ENCODE measurements around the gene RNU2-1. TPM values are rescaled to one million over a fixed set of nuclear protein-coding genes. Genes with fewer than 3 reads are reported as not detected.
"Not testable (repeated sequence)": the region's sequence is repeated elsewhere in the genome, so short reads cannot be mapped to it uniquely, and the experiment has no call there.

RNU2-1 gene
- total RNA-seq: 1,000 to 10,000 TPM; 2,386 to 3,070 TPM

DNA sequence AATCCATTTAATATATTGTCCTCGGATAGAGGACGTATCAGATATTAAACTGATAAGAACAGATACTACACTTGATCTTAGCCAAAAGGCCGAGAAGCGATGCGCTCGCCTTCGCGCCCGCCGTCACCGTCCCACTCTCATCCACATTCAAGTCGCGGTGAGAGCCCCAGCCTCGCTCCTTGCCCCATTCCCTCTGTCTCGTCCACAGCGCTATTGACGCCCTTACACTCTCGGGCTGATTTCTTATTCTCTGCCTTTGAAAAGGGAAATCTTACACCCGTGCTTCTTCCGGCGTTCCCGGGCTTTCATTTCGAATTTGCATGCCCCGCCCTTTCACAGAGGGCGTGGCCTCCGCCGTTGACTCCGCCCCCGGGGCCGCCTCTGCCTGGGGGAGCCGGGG lies at the start of gene RNU2-1:
Gene RNU2-1 (minus strand): TSS at position 101 of the 400 bp plus-strand sequence.
- POLR2A ChIA-PET: not testable (repeated sequence)

DNA sequence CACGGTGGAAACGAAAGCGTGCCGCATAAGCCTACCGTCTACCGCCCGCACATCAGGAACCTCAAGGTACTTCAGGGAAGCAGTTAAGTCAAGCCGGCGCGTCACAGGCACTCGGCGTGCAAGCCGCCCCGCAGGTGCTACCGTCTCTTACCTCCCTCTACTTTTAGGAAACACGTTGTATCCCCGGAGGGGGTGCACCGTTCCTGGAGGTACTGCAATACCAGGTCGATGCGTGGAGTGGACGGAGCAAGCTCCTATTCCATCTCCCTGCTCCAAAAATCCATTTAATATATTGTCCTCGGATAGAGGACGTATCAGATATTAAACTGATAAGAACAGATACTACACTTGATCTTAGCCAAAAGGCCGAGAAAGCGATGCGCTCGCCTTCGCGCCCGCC lies 39.1 kb upstream of the RNU2-1 start:
- POLR2A ChIA-PET, CTCF ChIA-PET: not testable (repeated sequence)

More for the DNA sequence above, at the start of gene RNU2-1:
- CTCF ChIA-PET: not testable (repeated sequence)

DNA sequence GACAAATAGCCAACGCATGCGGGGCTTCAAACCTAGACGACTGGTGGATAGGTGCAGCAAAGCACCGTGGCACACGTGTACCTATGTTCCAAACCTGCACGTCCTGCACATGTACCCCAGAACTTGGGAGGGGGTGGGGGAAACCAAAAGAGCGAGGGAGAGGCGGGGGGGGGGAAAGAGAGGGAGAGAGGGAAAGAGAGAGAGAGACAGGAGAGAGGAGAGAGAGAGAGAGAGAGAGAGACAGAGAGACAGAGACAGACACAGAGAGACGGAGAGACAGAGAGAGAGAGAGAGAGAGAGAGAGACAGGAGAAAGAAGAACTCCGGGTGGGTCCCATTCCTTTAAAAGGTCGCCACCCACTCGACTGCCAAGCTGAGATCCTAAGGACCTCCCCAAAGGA lies 38.7 kb upstream of the RNU2-1 start:
- POLR2A ChIA-PET, CTCF ChIA-PET: not testable (repeated sequence)

DNA sequence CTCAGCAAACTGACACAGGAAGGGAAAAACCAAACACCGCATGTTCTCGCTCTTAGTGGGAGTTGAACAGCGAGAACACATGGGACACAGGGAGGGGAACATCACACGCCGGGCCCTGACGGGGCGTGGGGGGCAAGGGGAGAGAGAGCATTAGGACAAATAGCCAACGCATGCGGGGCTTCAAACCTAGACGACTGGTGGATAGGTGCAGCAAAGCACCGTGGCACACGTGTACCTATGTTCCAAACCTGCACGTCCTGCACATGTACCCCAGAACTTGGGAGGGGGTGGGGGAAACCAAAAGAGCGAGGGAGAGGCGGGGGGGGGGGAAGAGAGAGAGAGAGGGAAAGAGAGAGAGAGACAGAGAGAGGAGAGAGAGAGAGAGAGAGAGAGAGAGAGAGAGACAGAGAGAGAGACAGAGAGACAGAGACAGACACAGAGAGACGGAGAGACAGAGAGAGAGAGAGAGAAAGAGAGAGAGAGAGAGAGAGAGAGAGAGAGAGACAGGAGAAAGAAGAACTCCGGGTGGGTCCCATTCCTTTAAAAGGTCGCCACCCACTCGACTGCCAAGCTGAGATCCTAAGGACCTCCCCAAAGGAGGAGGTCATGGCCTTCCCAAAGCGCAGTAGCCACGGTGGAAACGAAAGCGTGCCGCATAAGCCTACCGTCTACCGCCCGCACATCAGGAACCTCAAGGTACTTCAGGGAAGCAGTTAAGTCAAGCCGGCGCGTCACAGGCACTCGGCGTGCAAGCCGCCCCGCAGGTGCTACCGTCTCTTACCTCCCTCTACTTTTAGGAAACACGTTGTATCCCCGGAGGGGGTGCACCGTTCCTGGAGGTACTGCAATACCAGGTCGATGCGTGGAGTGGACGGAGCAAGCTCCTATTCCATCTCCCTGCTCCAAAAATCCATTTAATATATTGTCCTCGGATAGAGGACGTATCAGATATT lies 37.1 kb upstream of the RNU2-1 start:
- CTCF ChIA-PET, POLR2A ChIA-PET: not testable (repeated sequence)

DNA sequence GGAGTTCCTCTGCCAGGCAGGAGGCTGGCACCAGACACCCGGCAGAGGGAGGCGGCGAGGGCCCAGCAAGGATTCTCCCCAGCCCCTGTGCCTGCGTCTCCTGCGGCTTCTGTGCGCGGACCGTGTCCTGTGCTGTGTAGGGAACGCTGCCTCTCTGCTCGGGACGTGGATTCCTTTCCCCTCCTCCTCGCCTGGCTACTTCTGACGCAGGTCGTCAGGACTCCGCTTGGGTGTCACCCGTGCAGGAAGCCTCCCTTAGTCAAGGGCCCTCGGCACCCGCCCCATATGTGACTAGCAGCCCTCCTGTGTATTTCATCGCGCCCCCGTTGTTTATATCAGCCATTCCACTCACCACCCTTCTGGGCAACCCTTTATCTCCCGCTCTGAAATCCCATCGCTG lies 12.7 kb upstream of the RNU2-1 start:
- POLR2A ChIA-PET, CTCF ChIA-PET: not testable (repeated sequence)

DNA sequence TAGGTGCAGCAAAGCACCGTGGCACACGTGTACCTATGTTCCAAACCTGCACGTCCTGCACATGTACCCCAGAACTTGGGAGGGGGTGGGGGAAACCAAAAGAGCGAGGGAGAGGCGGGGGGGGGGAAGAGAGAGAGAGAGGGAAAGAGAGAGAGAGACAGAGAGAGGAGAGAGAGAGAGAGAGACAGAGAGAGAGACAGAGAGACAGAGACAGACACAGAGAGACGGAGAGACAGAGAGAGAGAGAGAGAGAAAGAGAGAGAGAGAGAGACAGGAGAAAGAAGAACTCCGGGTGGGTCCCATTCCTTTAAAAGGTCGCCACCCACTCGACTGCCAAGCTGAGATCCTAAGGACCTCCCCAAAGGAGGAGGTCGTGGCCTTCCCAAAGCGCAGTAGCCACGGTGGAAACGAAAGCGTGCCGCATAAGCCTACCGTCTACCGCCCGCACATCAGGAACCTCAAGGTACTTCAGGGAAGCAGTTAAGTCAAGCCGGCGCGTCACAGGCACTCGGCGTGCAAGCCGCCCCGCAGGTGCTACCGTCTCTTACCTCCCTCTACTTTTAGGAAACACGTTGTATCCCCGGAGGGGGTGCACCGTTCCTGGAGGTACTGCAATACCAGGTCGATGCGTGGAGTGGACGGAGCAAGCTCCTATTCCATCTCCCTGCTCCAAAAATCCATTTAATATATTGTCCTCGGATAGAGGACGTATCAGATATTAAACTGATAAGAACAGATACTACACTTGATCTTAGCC lies 7.0 kb upstream of the RNU2-1 start:
- CTCF ChIA-PET, POLR2A ChIA-PET: not testable (repeated sequence)

DNA sequence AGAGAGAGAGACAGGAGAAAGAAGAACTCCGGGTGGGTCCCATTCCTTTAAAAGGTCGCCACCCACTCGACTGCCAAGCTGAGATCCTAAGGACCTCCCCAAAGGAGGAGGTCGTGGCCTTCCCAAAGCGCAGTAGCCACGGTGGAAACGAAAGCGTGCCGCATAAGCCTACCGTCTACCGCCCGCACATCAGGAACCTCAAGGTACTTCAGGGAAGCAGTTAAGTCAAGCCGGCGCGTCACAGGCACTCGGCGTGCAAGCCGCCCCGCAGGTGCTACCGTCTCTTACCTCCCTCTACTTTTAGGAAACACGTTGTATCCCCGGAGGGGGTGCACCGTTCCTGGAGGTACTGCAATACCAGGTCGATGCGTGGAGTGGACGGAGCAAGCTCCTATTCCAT lies 5.8 kb upstream of the RNU2-1 start:
- CTCF ChIA-PET: not testable (repeated sequence)

DNA sequence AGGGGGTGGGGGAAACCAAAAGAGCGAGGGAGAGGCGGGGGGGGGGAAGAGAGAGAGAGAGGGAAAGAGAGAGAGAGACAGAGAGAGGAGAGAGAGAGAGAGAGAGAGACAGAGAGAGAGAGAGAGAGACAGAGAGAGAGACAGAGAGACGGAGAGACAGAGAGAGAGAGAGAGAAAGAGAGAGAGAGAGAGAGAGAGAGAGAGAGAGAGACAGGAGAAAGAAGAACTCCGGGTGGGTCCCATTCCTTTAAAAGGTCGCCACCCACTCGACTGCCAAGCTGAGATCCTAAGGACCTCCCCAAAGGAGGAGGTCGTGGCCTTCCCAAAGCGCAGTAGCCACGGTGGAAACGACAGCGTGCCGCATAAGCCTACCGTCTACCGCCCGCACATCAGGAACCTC lies 514 bp downstream of the RNU2-1 start:
- CTCF ChIA-PET, POLR2A ChIA-PET: not testable (repeated sequence)

More for the DNA sequence above, 5.8 kb upstream of the RNU2-1 start:
- POLR2A ChIA-PET: not testable (repeated sequence)

DNA sequence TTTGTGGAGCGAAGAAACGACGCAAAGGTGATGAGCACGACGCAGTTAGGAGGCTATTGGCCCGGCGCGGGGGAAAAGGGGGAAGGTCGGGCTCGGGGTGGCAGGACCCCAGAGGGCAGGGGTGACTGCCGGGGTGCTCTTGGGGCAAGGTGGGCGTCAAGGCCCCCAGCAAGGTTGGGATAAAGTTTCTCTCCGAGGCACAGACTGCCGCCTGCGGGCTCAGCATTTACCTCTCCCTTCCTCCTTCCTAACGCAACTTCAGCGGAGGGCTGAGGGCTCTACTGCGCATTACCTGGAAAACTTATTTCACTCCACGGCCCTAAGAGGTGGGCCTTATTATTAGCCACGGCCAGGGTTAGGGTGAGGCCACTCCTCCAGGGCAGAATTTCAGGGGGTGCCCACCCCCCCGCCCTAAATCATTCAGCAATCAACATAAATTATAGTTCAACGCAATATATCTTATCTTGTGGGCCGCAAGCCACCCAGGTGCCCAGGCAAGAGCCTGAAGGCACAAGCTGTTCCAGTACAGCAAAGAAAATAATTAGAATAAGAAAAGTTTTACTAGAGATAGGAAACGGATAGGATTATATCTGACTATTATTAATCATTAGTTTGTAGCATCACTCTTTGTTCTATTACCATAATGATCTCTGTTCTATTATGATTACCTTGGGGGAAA lies 1.6 kb downstream of the RNU2-1 start:
- CTCF ChIA-PET, POLR2A ChIA-PET: not testable (repeated sequence)

DNA sequence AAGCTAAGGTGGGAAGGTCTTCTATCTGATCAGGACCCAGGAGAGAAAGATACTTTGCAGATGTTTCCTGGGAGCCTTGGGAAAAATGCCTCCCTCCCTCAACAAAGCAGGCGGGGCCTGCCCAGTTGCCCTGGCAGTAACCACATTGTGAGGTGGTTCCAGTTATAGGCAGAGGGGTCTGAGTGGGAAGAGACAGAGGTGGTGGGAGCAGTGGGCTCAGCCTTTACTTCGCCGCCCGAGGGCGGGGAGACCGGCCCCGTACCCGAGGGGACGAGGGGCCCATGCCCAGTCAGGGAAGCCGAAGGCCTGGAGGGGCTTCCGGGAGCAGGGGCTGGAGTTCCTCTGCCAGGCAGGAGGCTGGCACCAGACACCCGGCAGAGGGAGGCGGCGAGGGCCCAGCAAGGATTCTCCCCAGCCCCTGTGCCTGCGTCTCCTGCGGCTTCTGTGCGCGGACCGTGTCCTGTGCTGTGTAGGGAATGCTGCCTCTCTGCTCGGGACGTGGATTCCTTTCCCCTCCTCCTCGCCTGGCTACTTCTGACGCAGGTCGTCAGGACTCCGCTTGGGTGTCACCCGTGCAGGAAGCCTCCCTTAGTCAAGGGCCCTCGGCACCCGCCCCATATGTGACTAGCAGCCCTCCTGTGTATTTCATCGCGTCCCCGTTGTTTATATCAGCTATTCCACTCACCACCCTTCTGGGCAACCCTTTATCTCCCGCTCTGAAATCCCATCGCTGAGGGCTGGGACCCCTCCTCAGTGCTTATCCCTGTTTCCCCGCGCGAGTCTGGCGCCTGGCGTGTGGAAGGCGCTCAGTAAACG lies 2.4 kb downstream of the RNU2-1 start:
- CTCF ChIA-PET, POLR2A ChIA-PET: not testable (repeated sequence)

DNA sequence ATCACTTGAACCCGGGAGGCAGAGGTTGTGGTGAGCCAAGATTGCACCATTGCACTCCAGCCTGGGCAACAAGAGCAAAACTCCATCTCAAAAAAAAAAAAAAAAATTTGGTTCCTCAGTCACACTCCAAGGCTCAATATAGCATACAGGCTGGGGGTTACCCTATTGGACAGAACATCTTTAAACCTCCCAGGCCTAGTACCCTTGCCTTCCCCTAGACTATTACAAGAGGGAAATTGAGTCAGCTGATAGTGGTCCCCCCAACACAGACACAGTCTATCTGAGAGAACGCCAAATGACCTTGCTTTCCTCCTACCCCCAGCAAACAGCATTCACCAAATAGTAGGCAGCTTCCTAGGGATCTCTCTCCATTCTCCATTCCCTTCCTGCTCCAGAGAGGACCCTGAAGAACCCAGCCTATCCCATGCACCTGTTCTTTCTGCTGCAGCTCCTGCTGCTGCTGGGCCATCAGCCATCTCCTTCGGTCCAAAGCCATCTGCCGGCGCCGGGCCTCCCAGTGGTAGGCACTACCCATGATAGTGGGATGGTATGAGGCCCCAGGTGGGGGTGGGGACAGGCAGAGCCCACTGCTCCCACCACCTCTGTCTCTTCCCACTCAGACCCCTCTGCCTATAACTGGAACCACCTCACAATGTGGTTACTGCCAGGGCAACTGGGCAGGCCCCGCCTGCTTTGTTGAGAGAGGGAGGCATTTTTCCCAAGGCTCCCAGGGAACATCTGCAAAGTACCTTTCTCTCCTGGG lies 5.6 kb downstream of the RNU2-1 start, which contains the start of gene CCDC200:
Gene CCDC200 (minus strand): TSS at position 604 of the 763 bp plus-strand sequence. CDS start 69 bp downstream, at position 535.
- CTCF ChIA-PET, POLR2A ChIA-PET: not testable (repeated sequence)

DNA sequence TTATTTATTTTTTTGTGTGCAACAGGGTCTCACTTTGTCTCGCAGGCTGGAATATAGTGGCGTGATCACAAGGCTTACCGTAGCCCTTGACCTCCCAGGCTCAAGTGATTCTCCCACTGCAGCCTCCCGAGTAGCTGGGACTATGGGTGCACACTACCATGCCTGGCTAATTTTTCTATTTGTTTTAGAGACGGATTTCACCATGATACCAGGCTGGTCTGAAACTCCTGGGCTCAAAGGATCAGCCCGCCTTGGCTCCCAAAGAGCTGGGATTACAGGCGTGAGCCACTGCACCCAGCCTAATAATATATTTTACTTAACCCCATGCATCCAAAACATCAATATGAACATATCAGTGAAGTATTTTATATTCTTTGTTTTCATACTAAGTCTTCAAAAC lies 7.4 kb downstream of the RNU2-1 start:
- ChIA-PET POLR2A (interaction anchor here (0.5 kb wide), 1 partner anchor 105 kb away, joined by 3 read pairs; no protein-coding TSS in a partner anchor), CTCF (no interaction called here)

DNA sequence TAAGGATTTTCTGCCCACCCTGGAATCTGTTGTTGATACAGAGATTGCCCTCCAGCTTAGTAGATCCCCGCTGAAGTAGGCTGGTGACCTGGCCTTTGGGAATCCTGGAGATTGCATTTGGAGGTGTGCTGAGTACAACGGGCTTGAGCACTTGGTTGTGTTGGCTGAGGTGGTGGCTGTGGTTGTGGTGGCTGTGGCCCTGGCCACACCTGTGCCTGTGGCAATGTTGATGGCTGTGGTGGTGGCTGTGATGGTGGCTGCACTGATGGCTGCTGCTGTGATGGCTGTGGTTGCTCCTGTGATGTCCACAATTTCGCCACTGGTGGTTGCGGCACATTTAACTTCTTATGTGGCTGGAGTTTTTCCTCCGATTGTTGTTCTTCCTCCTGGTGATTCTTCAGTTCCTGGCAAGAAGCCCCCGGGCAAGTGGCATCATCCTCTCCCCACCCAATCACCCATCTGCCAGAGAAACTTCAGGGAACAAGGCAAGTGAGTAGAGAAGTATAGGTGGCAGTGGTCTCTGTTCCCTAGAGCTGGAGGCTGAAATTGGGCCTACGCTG lies 9.6 kb downstream of the RNU2-1 start:
- ChIA-PET CTCF (no interaction called here), POLR2A (no interaction called here)

DNA sequence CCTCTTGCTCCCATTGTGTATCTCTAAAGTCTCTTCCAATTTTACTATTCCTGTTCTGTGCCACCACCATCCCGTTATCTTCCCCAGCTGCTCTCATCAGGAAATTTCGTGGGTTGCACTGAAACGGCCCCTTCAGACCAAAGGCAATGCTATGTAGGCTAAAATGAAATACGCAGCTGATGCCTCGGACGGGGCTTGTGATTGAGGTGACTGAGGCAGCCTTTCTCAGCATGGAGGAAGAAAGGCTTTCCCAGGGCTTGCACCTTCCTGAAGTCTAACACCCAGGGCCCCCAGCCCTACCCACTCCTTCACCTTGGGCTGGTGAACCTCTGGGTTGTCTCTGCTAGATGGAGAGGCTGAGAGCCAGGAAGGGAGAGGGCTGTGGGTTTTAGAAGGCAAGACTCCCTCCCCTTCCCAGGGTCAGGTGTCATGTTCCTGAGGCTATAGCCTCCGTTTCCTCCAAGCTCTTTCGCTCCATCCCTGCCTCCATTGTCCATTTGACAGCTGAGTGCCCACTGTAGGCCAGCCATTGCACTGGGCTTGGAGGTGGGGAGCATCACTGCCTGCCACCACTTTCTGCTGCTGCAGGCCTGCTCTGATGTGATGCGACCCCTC lies 13.2 kb downstream of the RNU2-1 start:
- ChIA-PET CTCF (interaction anchor here (1.2 kb wide), 1 partner anchor 19 kb away, joined by 3 read pairs; no protein-coding TSS in a partner anchor), POLR2A (no interaction called here)

DNA sequence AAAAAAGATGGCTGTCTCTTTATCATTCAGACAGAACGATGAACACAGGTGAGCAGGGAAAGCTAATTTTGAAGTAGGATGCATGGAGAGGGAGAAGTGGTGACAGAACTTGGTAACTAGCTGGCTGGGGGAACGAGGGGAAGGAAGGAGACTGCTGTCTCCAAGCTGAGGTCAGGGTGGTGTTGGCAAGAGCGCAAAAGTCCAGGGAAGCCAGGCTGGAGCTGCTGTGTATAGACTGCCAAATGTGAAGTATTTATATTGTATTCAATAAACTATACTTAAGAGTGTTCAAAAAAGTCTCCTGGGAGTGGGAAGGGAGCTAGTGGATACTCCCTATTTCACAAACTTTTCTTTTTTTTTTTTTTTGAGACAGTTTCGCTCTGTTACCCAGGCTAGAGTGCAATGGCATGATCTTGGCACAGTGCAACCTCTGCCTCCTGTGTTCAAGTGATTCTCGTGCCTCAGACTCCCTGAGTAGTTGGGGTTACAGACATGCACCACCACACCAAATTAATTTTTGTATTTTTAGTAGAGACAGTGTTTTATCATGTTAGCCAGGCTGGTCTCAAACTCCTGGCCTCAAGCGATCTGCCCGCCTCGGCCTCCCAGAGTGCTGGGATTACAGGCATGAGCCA lies 13.9 kb downstream of the RNU2-1 start:
- ChIA-PET CTCF (interaction anchor here (0.7 to 1.2 kb wide), 3 partner anchors 18 to 474 kb away, joined by 3 to 5 read pairs (median 3); no protein-coding TSS in a partner anchor), POLR2A (no interaction called here)

DNA sequence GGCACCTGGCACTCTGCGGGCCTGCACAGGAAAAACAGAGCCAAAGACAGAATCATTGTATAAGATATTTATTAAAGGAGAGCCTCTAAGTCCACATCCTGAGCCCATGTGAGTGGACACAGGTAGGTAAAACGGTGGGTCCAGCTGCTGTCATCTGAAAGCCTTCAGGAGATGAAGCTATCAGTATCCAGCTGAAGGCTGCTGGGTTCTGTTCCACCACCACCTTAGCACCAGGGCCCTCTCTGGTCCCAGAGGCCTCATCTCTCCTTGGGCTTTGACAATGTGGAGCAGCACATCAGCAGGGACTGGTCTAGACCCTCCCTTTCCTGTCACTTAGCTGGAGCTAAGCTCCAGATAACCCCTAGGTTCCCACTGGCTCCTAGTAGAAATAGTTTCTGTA lies 14.8 kb downstream of the RNU2-1 start:
- CTCF ChIA-PET: no interaction called here
- POLR2A ChIA-PET: no interaction called here

DNA sequence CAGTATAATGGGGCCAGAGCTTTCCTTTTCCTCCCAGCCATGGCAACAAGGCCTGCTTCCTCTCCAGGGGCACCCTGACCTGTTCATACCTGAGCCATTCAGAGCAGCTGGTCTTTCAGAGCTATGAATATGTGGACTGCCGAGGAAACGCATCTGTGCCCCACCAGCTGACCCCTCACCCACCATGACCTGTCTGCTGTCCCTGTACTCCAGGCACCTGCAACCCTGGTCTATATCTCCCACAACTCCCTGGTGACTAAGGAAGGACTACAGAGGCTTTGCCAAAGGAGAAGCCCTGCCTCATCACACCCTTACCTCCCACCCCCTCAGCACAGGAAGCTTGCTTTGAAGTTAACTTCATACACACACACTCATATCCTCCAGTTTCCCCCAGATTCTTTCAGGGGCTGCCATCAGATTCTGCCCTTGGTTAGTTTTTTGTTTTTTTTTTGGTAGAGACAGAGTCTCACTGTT lies 16.1 kb downstream of the RNU2-1 start:
- CTCF ChIA-PET: no interaction called here
- POLR2A ChIA-PET: interaction anchor here (1.0 to 1.4 kb wide), 2 partner anchors 97 to 143 kb away, joined by 3 read pairs; no protein-coding TSS in a partner anchor

Measured in activated CD8-positive, alpha-beta memory T cell treated with anti-CD3 and anti-CD28 coated beads for 36 hours (primary cell).